ENCODE results near the gene DOCK8.
"Not testable (repeated sequence)": the region's sequence is repeated elsewhere in the genome, so short reads cannot be mapped to it uniquely, and the experiment has no call there.

Gene DOCK8

GRCh38 chr9:214648-215493 is at the start of gene DOCK8:
Gene DOCK8 (plus strand): TSS chr9:214865. CDS start chr9:214977, 112 bp downstream.
- peak; percentile 29 for DNase-seq (ENCODE audit: extremely low spot score, insufficient read length, low read depth)
- peak; percentile 67 for FAIRE-seq

GRCh38 chr9:169757-170156 is 44.9 kb upstream of the DOCK8 start:
- FAIRE-seq; DNase-seq (ENCODE audit: extremely low spot score, insufficient read length, low read depth): not testable (repeated sequence)

GRCh38 chr9:178140-178825 is 36.4 kb upstream of the DOCK8 start:
- not testable (repeated sequence) for FAIRE-seq; DNase-seq (ENCODE audit: extremely low spot score, insufficient read length, low read depth)

GRCh38 chr9:178970-179383 is 35.7 kb upstream of the DOCK8 start, which contains the start of gene ZNG1A:
Gene ZNG1A (minus strand): TSS chr9:179056. CDS start chr9:178969, 87 bp downstream.
- FAIRE-seq: peak; percentile 58
- not testable (repeated sequence) for DNase-seq (ENCODE audit: extremely low spot score, insufficient read length, low read depth)

GRCh38 chr9:199601-200000 is 15.1 kb upstream of the DOCK8 start:
- FAIRE-seq; DNase-seq (ENCODE audit: extremely low spot score, insufficient read length, low read depth): not testable (repeated sequence)

- DNase-seq (ENCODE audit: extremely low spot score, insufficient read length, low read depth) (no peak), FAIRE-seq (no peak)
Observed at GRCh38 chr9:206481-206880, 8.2 kb upstream of the DOCK8 start.

GRCh38 chr9:209143-209758 is 5.4 kb upstream of the DOCK8 start:
- FAIRE-seq: no peak
- DNase-seq (ENCODE audit: extremely low spot score, insufficient read length, low read depth): no peak

- FAIRE-seq: no peak
- DNase-seq (ENCODE audit: extremely low spot score, insufficient read length, low read depth): no peak
Observed at GRCh38 chr9:211036-211435, 3.6 kb upstream of the DOCK8 start.

- FAIRE-seq: no peak
- no peak for DNase-seq (ENCODE audit: extremely low spot score, insufficient read length, low read depth)
Observed at GRCh38 chr9:211557-211956, 3.1 kb upstream of the DOCK8 start.

- FAIRE-seq: no peak
- DNase-seq (ENCODE audit: extremely low spot score, insufficient read length, low read depth): no peak
Observed at GRCh38 chr9:212297-212696, 2.4 kb upstream of the DOCK8 start.

- DNase-seq (ENCODE audit: extremely low spot score, insufficient read length, low read depth); FAIRE-seq: not testable (repeated sequence)
Observed at GRCh38 chr9:213901-214300, 764 bp upstream of the DOCK8 start.

GRCh38 chr9:214351-214647 is 366 bp upstream of the DOCK8 start:
- FAIRE-seq (peak; percentile 33), DNase-seq (ENCODE audit: extremely low spot score, insufficient read length, low read depth) (no peak)

- FAIRE-seq: no peak
- no peak for DNase-seq (ENCODE audit: extremely low spot score, insufficient read length, low read depth)
Observed at GRCh38 chr9:215631-216155, 1.0 kb downstream of the DOCK8 start.

- DNase-seq (ENCODE audit: extremely low spot score, insufficient read length, low read depth) (no peak), FAIRE-seq (no peak)
Observed at GRCh38 chr9:216866-217265, 2.2 kb downstream of the DOCK8 start.

- no peak for FAIRE-seq
- DNase-seq (ENCODE audit: extremely low spot score, insufficient read length, low read depth): no peak
Observed at GRCh38 chr9:217950-218349, 3.3 kb downstream of the DOCK8 start.

GRCh38 chr9:219036-219435 is 4.4 kb downstream of the DOCK8 start:
- DNase-seq (ENCODE audit: extremely low spot score, insufficient read length, low read depth); FAIRE-seq: not testable (repeated sequence)

- FAIRE-seq (no peak), DNase-seq (ENCODE audit: extremely low spot score, insufficient read length, low read depth) (no peak)
Observed at GRCh38 chr9:219670-220365, 5.2 kb downstream of the DOCK8 start.

- DNase-seq (ENCODE audit: extremely low spot score, insufficient read length, low read depth): no peak
- peak; percentile 41 for FAIRE-seq
Observed at GRCh38 chr9:221989-222776, 7.5 kb downstream of the DOCK8 start.

- FAIRE-seq (no peak), DNase-seq (ENCODE audit: extremely low spot score, insufficient read length, low read depth) (no peak)
Observed at GRCh38 chr9:223152-223551, 8.5 kb downstream of the DOCK8 start.
